Measurements from ENCODE around the gene TAF1A. TPM values are rescaled to one million over a fixed set of nuclear protein-coding genes. Genes with fewer than 3 reads are reported as not detected.

The TAF1A gene
- total RNA-seq, 1 experiment from 2014 or later, result 12.9 TPM

DNA sequence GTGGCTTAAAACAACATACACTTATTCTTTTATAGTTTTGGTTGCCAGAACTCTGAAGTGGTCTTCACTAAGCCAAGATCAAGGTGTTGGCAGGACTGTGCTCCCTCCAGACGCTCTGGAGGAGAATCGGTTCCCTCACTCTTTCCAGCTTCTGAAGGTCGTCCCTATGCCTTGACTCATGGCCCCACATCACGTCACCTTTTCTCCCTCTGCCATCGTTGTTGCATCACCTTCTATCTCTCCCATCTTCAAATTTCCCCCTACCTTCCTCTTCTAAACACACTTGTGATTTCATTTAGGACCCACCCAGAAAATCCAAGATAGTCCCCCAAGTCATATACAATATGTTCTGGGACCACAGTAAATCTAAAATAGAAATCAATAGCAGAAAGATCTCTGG is 54.3 kb downstream of the TAF1A start:
- H3K4me1 Mint-ChIP-seq, result no peaks in the 10 kb centered on the region
- TF ChIP-seq CBFB (CRISPR knock-in tag; IDR thresholded peaks at IDR 0.05; ENCODE audit: low read depth) (no peak), NFYB (CRISPR knock-in tag; conservative IDR thresholded peaks at IDR 0.05; ENCODE audit: low read depth) (no peak), ZNF671 (CRISPR knock-in tag; IDR thresholded peaks at IDR 0.05) (no peak), PRRX2 (CRISPR knock-in tag; IDR thresholded peaks at IDR 0.05) (no peak), SMAD3 (CRISPR knock-in tag; IDR thresholded peaks at IDR 0.05; ENCODE audit: borderline replicate concordance) (no peak), SP1 (CRISPR knock-in tag; conservative IDR thresholded peaks at IDR 0.05) (no peak)
- TF ChIP-seq, protein P1, sequence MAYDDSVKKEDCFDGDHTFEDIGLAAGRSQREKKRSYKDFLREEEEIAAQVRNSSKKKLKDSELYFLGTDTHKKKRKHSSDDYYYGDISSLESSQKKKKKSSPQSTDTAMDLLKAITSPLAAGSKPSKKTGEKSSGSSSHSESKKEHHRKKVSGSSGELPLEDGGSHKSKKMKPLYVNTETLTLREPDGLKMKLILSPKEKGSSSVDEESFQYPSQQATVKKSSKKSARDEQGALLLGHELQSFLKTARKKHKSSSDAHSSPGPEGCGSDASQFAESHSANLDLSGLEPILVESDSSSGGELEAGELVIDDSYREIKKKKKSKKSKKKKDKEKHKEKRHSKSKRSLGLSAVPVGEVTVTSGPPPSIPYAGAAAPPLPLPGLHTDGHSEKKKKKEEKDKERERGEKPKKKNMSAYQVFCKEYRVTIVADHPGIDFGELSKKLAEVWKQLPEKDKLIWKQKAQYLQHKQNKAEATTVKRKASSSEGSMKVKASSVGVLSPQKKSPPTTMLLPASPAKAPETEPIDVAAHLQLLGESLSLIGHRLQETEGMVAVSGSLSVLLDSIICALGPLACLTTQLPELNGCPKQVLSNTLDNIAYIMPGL (CRISPR knock-in tag; IDR thresholded peaks at IDR 0.05), result no peak
- H3K27me3 Mint-ChIP-seq (ENCODE audit: low read depth), result no peaks in the 10 kb centered on the region
- no peak overlapping the region for H3K4me3 Mint-ChIP-seq
- ATAC-seq (no peak), DNase-seq (ENCODE audit: low spot score) (no peak)
- H3K27ac Mint-ChIP-seq, result no peak overlapping the region
- POLR2A ChIA-PET, result no interaction called here
- no peaks in the 10 kb centered on the region for H3K9me3 Mint-ChIP-seq
- H3K36me3 Mint-ChIP-seq, result no peaks in the 10 kb centered on the region
- CTCF ChIA-PET, result no interaction called here

DNA sequence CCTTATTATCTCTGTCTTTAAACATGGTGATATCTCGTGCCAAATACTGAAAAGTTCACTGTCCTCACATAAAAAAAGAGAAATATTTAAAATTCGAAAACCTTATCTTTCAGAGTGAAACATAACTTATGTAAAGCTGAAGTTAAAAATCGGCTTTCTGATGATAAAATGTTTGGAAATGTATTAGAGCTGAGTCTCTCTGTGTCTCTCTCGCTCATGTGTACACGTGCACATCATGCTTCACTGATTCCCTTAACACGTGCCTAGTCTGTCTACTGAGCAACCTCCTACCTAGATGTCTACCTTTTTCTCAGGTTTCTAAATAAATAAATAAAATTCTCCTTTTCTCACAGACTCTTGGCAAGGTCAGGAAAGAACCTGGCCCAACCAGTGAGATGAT is 58.9 kb downstream of the TAF1A start:
- POLR2A ChIA-PET, result no interaction called here
- peaks cover 7% of the 10 kb centered on the region for H3K9me3 Mint-ChIP-seq
- H3K4me3 Mint-ChIP-seq, result no peak overlapping the region
- H3K4me1 Mint-ChIP-seq, result no peaks in the 10 kb centered on the region
- no peak for DNase-seq (ENCODE audit: low spot score)
- no peaks in the 10 kb centered on the region for H3K36me3 Mint-ChIP-seq
- CTCF ChIA-PET, result no interaction called here
- no peak for ATAC-seq
- no peaks in the 10 kb centered on the region for H3K27me3 Mint-ChIP-seq (ENCODE audit: low read depth)
- H3K27ac Mint-ChIP-seq, result no peak overlapping the region
- TF ChIP-seq JUN (CRISPR knock-in tag; IDR thresholded peaks at IDR 0.05) (no peak), ZNF423 (CRISPR knock-in tag; IDR thresholded peaks at IDR 0.05) (no peak), CBFB (CRISPR knock-in tag; IDR thresholded peaks at IDR 0.05; ENCODE audit: low read depth) (no peak), RORB (CRISPR knock-in tag; IDR thresholded peaks at IDR 0.05) (no peak), SMAD3 (CRISPR knock-in tag; IDR thresholded peaks at IDR 0.05; ENCODE audit: borderline replicate concordance) (no peak), CREB1 (CRISPR knock-in tag; IDR thresholded peaks at IDR 0.05) (no peak), TEAD1 (CRISPR knock-in tag; IDR thresholded peaks at IDR 0.05) (no peak), PRRX2 (CRISPR knock-in tag; IDR thresholded peaks at IDR 0.05) (no peak)
- TF ChIP-seq, protein P2, sequence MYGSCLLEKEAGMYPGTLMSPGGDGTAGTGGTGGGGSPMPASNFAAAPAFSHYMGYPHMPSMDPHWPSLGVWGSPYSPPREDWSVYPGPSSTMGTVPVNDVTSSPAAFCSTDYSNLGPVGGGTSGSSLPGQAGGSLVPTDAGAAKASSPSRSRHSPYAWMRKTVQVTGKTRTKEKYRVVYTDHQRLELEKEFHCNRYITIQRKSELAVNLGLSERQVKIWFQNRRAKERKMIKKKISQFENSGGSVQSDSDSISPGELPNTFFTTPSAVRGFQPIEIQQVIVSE (CRISPR knock-in tag; IDR thresholded peaks at IDR 0.05; ENCODE audit: borderline replicate concordance), result no peak
- TF ChIP-seq, protein P3, sequence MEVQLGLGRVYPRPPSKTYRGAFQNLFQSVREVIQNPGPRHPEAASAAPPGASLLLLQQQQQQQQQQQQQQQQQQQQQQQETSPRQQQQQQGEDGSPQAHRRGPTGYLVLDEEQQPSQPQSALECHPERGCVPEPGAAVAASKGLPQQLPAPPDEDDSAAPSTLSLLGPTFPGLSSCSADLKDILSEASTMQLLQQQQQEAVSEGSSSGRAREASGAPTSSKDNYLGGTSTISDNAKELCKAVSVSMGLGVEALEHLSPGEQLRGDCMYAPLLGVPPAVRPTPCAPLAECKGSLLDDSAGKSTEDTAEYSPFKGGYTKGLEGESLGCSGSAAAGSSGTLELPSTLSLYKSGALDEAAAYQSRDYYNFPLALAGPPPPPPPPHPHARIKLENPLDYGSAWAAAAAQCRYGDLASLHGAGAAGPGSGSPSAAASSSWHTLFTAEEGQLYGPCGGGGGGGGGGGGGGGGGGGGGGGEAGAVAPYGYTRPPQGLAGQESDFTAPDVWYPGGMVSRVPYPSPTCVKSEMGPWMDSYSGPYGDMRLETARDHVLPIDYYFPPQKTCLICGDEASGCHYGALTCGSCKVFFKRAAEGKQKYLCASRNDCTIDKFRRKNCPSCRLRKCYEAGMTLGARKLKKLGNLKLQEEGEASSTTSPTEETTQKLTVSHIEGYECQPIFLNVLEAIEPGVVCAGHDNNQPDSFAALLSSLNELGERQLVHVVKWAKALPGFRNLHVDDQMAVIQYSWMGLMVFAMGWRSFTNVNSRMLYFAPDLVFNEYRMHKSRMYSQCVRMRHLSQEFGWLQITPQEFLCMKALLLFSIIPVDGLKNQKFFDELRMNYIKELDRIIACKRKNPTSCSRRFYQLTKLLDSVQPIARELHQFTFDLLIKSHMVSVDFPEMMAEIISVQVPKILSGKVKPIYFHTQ (CRISPR knock-in tag; IDR thresholded peaks at IDR 0.05), result no peak
- TF ChIP-seq, protein P4, sequence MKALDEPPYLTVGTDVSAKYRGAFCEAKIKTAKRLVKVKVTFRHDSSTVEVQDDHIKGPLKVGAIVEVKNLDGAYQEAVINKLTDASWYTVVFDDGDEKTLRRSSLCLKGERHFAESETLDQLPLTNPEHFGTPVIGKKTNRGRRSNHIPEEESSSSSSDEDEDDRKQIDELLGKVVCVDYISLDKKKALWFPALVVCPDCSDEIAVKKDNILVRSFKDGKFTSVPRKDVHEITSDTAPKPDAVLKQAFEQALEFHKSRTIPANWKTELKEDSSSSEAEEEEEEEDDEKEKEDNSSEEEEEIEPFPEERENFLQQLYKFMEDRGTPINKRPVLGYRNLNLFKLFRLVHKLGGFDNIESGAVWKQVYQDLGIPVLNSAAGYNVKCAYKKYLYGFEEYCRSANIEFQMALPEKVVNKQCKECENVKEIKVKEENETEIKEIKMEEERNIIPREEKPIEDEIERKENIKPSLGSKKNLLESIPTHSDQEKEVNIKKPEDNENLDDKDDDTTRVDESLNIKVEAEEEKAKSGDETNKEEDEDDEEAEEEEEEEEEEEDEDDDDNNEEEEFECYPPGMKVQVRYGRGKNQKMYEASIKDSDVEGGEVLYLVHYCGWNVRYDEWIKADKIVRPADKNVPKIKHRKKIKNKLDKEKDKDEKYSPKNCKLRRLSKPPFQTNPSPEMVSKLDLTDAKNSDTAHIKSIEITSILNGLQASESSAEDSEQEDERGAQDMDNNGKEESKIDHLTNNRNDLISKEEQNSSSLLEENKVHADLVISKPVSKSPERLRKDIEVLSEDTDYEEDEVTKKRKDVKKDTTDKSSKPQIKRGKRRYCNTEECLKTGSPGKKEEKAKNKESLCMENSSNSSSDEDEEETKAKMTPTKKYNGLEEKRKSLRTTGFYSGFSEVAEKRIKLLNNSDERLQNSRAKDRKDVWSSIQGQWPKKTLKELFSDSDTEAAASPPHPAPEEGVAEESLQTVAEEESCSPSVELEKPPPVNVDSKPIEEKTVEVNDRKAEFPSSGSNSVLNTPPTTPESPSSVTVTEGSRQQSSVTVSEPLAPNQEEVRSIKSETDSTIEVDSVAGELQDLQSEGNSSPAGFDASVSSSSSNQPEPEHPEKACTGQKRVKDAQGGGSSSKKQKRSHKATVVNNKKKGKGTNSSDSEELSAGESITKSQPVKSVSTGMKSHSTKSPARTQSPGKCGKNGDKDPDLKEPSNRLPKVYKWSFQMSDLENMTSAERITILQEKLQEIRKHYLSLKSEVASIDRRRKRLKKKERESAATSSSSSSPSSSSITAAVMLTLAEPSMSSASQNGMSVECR (CRISPR knock-in tag; IDR thresholded peaks at IDR 0.05; ENCODE audit: borderline replicate concordance), result no peak
- TF ChIP-seq, protein P5, sequence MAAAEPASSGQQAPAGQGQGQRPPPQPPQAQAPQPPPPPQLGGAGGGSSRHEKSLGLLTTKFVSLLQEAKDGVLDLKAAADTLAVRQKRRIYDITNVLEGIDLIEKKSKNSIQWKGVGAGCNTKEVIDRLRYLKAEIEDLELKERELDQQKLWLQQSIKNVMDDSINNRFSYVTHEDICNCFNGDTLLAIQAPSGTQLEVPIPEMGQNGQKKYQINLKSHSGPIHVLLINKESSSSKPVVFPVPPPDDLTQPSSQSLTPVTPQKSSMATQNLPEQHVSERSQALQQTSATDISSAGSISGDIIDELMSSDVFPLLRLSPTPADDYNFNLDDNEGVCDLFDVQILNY (CRISPR knock-in tag; IDR thresholded peaks at IDR 0.05), result no peak
- TF ChIP-seq, protein P6, sequence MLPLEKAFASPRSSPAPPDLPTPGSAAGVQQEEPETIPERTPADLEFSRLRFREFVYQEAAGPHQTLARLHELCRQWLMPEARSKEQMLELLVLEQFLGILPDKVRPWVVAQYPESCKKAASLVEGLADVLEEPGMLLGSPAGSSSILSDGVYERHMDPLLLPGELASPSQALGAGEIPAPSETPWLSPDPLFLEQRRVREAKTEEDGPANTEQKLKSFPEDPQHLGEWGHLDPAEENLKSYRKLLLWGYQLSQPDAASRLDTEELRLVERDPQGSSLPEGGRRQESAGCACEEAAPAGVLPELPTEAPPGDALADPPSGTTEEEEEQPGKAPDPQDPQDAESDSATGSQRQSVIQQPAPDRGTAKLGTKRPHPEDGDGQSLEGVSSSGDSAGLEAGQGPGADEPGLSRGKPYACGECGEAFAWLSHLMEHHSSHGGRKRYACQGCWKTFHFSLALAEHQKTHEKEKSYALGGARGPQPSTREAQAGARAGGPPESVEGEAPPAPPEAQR (CRISPR knock-in tag; IDR thresholded peaks at IDR 0.05), result no peak
- TF ChIP-seq, protein P7, sequence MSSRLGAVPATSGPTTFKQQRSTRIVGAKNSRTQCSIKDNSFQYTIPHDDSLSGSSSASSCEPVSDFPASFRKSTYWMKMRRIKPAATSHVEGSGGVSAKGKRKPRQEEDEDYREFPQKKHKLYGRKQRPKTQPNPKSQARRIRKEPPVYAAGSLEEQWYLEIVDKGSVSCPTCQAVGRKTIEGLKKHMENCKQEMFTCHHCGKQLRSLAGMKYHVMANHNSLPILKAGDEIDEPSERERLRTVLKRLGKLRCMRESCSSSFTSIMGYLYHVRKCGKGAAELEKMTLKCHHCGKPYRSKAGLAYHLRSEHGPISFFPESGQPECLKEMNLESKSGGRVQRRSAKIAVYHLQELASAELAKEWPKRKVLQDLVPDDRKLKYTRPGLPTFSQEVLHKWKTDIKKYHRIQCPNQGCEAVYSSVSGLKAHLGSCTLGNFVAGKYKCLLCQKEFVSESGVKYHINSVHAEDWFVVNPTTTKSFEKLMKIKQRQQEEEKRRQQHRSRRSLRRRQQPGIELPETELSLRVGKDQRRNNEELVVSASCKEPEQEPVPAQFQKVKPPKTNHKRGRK (CRISPR knock-in tag; IDR thresholded peaks at IDR 0.05; ENCODE audit: borderline replicate concordance), result no peak
- TF ChIP-seq, protein P8, sequence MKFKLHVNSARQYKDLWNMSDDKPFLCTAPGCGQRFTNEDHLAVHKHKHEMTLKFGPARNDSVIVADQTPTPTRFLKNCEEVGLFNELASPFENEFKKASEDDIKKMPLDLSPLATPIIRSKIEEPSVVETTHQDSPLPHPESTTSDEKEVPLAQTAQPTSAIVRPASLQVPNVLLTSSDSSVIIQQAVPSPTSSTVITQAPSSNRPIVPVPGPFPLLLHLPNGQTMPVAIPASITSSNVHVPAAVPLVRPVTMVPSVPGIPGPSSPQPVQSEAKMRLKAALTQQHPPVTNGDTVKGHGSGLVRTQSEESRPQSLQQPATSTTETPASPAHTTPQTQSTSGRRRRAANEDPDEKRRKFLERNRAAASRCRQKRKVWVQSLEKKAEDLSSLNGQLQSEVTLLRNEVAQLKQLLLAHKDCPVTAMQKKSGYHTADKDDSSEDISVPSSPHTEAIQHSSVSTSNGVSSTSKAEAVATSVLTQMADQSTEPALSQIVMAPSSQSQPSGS (CRISPR knock-in tag; IDR thresholded peaks at IDR 0.05; ENCODE audit: borderline replicate concordance, low read depth), result no peak

All from WTC11 (cell line).